GM21529 (cell line): Measurements from ENCODE around the gene DNAAF9.

Experiments used
- ATAC-seq: cut with Tn5 transposase; IDR thresholded peaks from one replicate; pipeline ENCODE4 v1.9.1; 2021; ENCODE audit not compliant: unreplicated experiment

Gene DNAAF9

DNA sequence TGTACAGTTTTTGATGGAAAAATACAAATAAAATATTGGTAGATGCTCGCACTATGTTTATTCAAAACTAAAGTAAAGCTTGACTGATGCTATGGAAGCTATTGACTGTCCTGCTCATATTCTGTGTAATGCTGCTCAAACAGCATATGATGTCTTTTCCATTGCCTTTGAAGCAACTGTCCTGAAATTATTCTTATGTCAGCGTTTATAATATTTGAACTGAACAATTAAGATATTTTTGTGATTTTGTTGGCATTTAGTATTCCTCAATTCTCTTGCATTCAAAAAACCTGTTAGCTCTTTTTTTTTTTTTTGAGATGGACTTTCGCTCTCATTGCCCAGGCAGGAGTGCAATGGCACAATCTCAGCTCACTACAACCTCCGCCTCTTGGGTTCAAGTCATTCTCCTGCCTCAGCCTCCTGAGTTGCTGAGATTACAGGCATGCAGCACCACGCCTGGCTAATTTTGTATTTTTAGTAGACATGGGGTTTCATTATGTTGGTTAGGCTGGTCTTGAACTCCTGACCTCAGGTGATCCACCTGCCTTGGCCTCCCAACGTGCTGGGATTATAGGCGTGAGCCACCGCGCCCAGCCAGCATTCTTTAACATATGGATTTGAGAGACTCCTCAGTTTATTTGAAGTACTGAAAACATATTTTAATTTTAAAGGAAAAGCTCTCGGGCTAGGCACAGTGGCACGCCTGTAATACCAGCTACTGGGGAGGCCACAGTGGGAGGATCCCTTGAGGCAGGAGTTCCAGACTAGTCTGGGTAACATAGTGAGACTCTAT is 5.3 kb upstream of the DNAAF9 start:
- ATAC-seq = no peak

DNA sequence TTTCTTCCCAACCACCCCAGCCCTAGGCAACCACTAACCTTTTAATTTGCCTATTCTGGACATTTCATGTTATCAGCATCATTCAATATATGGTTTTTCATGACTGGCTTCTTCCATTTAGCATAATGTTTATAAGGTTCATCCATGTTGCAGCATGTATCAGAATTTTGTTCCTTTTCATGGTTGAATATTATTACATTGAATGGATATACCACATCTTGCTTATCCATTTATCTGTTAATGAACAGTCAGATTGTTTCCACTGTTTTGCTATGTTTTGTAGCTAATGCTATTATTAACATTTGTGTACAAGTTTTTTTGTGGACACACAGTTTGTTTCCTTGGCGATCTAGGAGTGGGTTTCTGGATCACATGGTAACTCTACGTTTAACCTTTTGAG is 3.0 kb upstream of the DNAAF9 start:
- ATAC-seq = no peak

DNA sequence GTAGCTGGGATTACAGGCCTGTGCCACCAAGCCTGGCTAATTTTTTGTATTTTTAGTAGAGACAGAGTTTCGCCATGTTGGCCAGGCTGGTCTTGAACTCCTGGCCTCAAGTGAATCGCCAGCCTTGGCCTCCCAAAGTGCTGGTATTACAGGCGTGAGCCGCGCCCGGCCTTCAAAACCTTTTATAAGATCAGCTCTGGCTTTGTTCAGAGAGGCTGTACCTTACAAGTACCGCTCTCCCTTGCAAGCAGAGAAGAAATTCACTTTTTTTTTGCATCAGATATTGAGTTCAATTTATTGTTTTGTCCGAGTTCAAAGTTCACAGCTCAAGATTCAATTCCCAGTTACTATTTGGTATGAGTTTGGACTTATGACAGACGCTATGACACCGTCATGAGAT is 1.9 kb upstream of the DNAAF9 start:
- ATAC-seq = no peak

DNA sequence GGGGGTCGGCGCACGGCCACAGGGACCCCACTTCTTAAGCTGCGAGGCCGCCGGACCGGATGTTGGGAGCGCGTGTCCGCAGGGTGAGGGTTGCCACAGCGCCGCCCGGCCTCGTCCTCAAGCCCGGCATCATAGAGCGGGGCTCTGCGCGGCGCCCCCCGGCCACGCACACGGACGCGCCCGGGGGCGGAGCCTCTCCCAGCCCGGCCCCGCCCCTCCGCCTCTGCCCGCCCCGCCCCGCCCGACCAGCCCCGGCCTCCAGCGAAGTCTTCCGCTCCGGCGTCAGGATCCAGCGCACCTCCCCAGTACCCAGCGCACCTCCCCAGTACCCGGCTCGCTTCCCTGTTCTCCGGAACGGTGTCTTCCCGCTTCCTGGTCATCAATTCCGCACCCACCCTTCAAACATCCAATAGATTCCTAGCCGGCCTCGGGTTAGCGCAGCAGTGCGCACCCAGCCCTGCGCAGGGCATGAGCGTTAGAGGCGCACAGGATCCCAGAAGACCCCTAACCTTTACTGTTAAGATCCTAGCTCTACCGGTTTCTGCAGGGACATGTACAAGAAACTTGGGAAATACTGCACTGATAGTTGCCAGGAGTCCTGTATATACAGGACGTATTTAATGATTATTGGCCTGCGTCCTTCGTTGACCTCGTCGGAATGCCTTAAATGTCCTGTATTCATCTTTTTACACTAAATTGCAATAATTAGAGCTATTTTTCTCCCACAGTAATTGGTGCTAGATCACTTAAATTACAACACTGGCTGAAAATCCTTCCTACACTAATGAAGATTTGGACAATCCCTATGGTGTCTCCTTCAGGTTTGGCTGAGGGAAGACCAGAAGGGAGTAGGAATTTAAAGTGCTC is 535 bp upstream of the DNAAF9 start:
- peak; percentile 58 for ATAC-seq

DNA sequence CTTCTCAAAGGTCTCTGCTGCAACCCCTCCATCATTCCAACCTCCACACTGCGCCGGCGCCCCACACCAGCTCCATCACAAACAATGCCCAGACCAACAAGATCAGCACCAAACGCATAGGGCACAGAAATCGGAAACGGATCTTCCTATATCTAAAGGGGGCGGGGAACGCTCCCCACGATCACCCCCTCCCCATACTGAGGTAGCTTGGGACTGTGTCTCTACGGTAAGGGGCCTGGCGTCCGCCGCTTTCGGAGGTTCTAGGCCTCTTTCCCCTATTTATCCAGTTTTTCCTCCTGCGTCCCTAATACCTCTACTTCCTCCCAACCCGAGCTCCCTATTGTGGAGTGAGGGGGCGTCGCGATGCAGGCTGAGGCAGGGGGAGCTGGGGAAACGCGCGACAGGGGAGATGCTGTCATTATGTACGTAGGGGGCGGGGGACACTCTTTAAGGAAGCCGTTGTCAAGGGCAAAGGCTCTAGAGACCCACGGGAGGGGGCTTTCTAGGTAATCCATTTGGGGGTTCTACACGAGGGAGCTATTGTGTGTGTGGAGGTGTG is 909 bp downstream of the DNAAF9 start:
- no peak for ATAC-seq

DNA sequence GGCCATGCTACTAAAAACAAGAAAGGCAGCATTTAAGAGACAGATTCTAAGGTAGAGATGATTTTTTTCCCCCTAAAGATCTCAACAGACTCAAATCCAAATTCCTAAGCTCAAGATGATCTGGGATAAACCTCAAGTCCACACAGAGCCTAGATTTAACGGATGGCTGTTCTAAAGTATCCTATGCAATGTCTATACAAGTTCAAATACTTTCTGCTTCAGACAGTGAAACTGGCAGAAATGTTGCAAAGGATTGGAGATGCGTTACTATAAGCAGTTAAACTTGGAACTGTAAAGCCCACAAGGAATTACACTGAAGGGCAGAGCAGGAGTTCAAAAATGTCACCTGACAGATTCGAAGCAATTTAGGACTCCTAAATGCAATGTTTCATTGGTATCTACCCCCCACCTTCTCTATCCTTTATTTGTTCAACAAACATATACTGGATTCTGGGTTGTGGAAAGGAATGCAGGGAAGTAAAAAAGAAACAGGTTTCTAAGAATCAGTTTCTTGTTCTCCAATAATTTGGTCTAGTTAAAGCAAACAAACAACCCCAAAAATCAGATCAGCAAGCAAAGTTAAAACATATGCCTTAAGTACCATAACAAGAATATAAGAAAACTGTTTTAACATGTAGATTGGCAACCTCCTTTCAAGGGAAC is 1.6 kb downstream of the DNAAF9 start:
- ATAC-seq = no peak

DNA sequence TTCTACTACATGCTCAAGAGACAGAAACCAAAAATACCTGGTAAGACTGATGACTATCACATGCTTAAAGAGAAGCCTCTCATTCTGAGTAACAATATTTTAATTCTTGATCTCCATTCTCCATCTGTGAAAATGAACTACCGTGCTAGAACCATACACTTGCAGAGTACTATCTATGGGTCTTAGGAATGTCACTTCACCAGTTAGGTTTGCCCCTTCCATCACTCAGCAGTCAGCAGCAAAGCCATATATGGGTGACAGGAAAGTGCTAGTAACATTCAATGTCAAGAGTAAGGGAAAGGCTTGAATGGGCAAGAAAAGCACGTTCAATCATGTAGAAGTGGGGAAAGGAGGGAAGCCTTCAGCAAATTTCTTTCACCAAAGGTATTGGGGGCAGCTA is 2.3 kb downstream of the DNAAF9 start:
- ATAC-seq = no peak

DNA sequence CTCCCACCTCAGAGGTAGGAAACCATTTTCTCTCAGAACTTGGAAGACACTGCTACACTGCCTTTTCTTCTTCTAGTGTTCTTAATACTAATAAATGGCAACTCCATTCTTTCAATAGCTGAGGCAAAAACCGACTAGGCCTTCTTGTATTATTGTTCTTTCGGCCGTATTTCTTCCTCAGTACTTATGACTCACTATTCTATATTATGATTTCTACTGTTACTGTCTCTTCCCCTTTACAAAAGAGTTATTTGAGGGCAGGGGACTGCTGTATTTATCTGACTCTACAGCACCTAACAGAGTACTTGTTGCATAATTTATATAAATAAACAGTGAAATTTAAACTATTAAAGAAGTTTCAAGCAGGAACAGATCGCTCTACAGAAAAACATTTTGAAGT is 3.1 kb downstream of the DNAAF9 start:
- ATAC-seq = no peak

DNA sequence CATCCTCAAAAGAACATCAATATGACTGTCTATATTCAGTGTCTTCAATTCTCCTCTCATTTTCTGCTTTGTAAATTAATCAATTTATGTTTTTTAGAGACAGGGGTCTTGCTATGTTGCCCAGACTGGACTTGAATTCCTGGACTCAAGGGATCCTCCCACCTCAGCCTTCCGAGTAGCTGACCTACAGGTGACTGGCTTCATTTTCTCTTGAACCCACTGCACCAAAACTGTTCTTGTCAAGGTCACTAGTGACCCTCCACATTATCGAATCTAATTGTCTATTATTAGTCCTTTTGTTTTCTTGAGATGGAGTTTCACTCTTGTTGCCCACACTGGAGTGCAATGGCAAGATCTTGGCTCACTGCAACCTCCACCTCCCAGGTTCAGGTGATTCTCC is 3.7 kb downstream of the DNAAF9 start:
- ATAC-seq = no peak

DNA sequence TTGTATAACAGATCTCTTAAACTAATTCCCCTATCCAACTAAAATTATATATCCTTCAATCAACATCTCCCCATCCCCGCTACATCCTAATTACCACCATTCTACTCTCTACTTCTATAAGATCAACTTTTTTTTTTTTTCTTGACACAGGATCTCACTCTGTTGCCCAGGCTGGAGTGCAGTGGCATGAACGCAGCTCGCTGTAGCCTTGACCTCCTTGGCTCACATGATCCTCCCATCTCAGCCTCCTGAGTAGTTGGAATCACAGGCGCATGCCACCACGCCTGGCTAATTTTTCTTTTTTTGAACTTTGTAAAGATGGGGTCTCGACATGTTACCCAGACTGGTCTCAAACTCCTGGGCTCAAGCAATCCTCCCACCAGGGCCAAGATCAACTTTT is 5.0 kb downstream of the DNAAF9 start:
- ATAC-seq = no peak

DNA sequence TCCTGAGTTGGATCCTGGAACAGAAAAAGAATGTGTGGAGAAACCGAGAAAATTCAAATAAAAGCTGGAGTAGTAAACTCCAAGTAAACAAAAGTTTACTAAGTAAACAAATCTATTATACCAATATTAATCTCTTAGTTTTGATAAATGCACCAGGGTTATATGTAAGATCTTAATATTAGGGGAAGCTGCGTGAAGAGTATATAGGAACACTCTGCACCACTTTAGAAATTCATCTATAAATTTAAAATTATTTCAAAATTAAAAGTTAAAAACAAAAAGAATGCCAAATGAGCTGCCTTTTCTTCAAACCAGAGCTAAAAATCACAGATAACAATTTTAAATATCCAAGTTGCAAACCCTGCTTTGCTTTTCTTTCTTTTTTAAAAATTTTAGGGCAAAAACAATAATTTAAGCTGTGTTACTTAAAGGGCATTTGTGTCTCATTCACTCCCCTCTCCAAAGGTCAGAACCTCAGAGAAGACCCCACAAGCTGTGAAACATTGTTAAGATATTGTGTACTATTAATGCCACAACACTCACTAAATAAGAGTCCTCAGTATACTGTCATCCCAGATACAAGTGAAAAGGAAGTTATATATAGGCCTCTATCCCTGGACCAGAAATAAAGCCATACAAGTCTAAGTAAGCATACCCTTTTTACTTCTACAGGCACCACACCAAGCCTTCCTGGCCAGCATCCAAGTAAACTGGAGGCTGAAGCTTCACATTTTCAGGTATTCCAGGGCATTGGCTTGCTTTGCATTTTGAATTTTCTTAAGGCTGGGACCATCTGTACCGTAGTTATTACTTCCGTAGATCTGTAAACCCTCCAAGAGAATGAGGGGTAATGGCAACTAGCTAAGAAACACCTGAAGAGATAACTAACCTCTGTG is 7.0 kb downstream of the DNAAF9 start:
- ATAC-seq = no peak

DNA sequence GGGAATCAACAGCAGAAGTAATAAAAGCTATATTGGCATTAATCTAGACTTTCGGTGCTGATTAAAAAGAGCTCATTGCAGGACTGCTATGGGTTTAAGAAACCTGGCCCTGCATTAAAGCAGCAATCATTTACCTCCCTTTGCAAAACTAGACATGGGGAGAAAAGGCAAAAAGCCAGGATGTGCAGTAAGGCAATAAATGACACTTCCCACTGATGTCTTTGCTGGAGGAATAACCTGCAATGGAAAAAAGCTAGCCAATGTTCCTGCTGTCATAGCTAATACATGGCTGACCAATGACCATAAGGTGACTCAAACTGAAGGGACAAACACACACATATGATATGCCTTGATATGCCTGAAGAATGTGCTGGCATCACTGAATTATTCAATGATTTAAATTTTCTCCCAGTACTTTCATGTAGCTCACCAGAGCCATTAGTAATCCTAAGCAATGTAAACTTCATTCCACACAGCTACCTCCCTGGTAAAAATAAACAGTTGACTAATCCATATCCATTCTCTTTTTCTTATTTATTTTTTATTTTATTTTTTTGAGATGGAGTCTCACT is 8.7 kb downstream of the DNAAF9 start:
- ATAC-seq = no peak

DNA sequence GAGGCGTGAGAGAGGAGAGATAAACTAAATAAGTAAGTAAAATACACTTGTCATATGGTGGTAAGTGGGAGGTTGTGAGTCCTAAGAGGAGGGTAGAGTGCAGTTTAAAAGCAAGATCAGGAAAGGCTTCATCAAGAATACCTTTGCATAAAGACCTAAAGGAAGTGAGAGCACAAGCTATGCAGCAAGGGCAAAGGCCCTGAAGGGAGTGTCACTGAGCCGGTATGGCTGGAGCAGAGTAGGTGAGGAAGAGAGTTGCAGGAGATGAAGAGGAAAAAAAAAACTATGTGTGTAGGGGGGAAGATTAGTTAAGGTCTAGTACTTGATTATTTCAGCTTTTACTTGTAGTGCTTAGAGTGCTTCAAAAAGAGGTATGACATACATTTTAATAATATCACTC is 11.0 kb downstream of the DNAAF9 start:
- no peak for ATAC-seq

DNA sequence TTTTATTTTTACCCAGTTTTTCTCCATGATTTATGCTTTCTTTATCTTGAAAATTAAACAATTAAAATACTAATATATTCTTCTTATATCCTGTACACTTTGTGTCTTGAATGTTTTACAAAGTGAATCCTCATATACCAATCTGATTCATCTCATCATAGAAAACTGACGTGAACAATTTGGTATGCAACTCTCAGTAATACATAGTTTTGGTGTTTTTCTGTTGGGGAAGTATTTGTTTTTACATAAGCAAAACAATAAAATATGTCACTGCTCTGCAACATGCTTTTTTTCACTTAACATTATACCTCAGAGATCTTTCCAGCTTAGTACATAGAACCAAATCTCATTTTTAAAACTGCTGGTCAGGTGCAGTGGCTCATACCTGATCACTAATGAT is 14.7 kb downstream of the DNAAF9 start:
- ATAC-seq = no peak

DNA sequence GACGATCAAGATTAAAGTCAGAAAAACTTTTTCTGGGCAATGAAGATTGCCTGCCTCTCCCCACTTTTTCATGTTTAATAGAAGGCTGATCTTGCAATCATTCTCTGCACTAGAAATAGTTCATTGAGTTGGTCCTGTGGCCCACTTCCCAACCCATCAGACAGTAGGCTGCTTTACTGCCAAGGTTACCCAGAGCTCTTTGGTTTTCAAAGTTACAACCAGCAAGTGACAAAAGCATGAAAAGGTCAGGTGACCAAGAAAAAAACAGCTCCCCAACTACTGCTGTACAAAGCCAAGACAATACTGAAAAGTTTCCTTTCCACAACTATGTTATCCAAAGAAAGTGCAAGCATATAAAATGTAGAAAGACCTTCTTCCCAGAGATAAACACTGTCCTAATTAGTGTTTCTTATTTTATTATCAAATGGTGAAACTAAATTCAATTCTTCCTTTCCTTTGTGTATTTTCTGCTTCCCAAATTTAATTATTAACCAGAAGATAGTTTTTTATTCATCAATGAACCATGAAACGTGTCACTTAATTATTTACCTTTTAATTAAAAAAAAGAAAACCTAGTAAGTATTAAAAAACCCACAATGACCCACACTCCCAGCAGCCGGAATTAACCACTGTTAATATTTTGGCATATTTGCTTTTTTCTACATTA is 16.6 kb downstream of the DNAAF9 start:
- no peak for ATAC-seq

DNA sequence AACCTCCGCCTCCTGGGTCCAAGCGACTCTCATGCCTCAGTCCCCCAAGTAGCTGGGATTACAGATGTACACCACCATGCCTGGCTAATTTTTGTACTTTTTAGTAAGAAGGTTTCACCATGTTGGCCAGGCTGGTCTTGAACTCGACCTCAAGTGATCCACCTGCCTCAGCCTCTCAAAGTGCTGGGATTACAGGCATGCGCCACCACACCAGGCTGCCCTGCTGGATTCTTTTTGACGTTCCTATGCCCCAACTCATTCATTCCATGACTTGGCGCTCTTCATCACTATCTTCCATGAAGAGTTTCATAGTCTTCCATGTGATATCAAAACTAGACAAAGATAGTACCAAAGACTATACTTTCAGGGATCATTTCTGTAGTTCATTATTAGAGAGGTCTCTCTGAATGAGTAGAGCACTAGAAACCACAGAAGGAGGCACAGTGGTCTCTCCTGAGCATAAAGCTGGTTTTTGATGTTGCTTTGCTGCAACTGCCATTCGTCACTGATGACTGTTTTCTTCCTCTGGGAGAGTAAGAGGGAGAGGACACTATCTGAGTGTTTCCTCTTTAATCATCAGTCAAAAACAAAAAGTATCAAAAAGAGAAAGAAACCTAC is 23.5 kb downstream of the DNAAF9 start:
- no peak for ATAC-seq

DNA sequence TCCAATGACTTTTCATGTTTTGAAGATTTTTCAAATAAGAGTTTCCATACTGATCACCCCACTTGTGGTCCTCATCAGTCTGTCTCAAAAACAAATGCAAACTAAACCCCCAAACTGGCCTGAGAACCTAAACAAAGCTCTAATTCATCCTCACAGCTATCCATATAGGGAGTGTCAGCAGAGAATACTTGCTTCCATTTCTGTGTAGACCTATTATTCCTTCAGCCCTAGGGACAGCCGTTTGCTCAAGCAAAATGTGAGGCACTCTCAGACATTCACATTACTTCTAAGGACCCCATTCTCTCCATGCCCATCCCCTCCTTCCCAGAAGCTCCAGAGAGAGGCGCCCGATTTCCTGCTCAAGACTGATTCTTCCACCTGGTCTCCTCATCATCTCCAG is 24.6 kb downstream of the DNAAF9 start:
- no peak for ATAC-seq

DNA sequence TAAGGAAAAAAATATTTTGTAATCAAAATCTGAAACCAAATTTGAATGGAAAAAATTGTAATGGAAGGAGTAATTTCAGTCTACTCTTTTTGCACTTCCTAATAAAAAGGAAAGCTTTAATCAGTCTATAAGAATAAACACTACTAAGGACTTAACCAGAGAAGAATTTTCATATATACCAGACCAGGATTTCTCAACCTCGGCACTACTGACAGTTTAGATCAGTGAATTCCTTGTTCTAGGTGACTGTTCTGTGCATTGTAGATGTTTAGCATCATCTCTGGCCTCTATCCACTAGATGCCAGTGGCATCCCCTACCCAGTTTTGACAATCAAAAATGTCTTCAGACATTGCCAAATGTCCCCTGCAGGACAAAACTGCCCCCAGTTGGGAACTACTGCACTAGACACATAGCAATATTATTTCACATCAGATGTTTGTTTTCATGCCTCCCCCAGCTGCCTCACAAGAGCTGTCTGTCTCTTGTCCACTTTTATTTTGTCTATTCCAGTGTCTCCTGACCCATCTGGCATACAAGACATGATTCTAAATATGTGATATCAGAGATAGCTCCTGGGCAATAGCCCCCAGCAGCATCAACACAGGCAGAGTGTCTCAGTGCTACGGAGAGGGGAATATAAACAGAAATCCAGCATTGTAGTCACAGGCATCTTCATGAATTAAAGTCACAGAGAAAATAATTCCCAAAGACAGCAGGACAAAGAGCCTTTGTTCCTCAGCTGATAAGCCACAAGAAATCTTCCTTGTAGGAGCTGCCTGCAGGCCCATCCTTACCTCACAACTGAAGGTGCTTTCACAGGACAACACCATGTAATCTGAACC is 27.0 kb downstream of the DNAAF9 start:
- no peak for ATAC-seq
